ENCODE data around the gene SH3RF2.

Gene SH3RF2

GRCh38 chr5:146040527-146040926, 104.1 kb downstream of the SH3RF2 start:
- in situ Hi-C loops (cut with MboI; ENCODE audit: low sequenced_read_pairs) = no loop called here

DNA sequence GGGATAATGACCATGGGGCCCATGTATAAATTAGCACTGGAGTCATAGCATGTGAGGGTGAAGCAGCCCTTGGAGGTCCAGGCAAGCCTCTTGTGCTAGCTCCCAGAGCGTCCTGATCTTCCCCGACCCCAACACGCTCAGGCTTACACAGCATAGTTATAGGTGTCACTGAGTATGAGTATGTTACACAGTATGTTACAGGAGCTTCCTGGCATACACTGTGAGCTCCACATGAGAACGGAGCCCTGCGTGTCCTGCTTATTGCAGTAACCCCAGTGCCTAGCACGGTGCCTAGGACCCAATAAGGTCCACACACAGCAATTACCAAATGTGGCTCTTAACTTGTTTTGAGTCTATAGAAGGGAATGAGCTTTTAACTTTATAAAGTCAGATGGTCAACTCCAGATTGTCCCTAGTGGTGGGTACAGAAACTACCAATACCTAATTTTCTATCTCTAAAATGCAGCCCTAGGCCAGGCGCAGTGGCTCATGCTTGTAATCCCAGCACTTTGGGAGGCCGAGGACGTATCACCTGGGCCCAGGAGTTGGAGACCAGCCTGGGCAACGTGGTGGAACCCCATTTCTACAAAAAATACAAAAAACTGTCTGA, 104.9 kb downstream of the SH3RF2 start:
- in situ Hi-C loops (cut with MboI; ENCODE audit: low sequenced_read_pairs) = no loop called here

GRCh38 chr5:146042628-146043279, 106.4 kb downstream of the SH3RF2 start:
- in situ Hi-C loops (cut with MboI; ENCODE audit: low sequenced_read_pairs) = no loop called here

DNA sequence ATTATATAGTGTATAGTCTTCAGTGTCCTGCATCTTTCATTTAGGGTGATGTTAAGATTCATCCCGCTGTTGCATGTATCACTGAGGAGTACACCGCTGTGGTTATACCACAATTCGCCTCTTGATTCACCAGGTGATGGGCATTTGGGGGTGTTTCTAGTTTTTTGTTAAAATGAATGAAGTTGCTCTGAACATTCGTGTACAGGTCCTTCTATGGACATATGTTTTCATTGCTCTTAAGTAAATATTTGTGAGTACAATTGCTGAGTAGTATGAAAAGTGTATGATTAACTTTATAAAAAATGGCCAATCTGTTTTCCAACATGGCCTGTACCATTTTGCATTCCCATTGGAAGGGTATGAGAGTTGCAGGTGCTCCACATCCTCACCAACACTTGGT, 107.3 kb downstream of the SH3RF2 start:
- in situ Hi-C loops (cut with MboI; ENCODE audit: low sequenced_read_pairs) = no loop called here

DNA sequence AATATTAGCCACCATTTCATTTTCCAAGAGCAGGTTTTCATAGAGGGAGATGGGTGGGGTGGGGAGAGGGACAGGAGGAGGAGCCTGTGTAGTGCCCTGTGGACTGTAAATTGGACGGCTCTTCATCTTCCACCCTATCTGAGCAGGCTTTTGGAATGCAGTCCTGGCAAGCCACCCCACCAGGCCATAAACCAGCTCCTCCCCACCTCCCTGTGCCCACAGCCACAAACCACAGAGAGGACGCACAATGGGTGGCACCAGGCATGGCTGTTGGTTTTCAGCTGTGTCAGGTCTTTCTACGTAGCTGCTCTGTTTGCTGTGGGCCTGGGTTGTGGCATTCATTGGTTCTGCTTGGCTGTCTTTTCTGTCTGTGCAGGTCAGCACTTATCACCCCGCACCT, 111.0 kb downstream of the SH3RF2 start:
- in situ Hi-C loops (cut with MboI; ENCODE audit: low sequenced_read_pairs) = no loop called here

DNA sequence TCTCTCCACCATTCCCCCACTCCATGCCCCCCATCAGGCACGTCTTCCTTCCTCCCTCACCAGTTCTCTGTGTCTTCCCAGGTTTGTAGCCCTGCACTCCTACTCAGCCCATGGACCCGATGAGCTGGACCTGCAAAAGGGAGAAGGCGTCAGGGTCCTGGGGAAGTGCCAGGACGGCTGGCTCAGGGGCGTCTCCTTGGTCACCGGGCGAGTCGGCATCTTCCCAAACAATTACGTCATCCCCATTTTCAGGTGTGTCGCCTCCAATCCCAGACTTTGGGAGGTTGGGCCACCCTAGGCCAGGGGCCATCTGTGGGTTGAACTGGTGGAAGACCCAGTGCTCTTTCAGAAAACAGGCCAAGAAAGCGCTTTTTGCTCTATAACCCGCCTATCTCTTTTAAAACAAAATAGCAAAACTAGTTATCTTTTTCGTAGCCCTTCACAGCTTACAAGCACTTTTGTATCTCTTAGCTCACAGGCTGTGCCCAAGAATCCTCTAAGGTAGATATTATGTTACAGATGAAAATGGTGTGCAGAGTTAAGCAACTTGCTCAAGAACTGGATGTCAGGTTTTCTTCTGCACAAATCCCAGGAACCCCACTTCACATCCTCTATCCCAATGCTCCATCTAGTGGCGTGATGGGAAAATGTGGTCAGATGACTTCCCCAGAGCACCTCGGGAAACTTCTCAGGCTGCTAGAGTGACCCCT, 112.8 kb downstream of the SH3RF2 start:
- in situ Hi-C loops (cut with MboI; ENCODE audit: low sequenced_read_pairs) = no loop called here

DNA sequence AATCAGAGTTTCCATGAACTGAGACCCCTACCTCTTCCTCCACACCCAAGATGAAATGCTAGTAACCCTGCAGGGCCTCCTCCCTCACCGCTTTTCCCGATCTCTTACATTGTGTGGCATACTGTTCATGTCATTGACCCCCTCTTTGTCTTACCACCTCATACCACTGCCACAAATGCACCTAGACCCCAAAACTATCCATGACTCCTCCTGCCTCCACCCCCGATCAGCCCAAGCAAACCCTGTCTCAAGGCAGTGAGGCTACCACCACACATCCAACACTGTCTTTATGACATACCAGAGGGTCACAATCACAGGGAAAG, 113.3 kb downstream of the SH3RF2 start:
- in situ Hi-C loops (cut with MboI; ENCODE audit: low sequenced_read_pairs) = loop anchor here (10.0 to 25.0 kb wide), 2 partner anchors 345 to 1837 kb away; no protein-coding TSS in a partner anchor

- in situ Hi-C loops (cut with MboI; ENCODE audit: low sequenced_read_pairs) = loop anchor here (10.0 to 25.0 kb wide), 2 partner anchors 345 to 1838 kb away; no protein-coding TSS in a partner anchor
Observed at GRCh38 chr5:146050086-146050485, 113.7 kb downstream of the SH3RF2 start.

GRCh38 chr5:146051678-146052077, 115.3 kb downstream of the SH3RF2 start:
- in situ Hi-C loops (cut with MboI; ENCODE audit: low sequenced_read_pairs) = loop anchor here (10.0 to 25.0 kb wide), 2 partner anchors 347 to 1839 kb away; no protein-coding TSS in a partner anchor

- in situ Hi-C loops (cut with MboI; ENCODE audit: low sequenced_read_pairs) = loop anchor here (10.0 to 25.0 kb wide), 2 partner anchors 348 to 1840 kb away; no protein-coding TSS in a partner anchor
Observed at GRCh38 chr5:146052780-146053179, 116.4 kb downstream of the SH3RF2 start.

- in situ Hi-C loops (cut with MboI; ENCODE audit: low sequenced_read_pairs) = loop anchor here (10.0 to 25.0 kb wide), 2 partner anchors 351 to 1843 kb away; no protein-coding TSS in a partner anchor
Observed at GRCh38 chr5:146055432-146055831, 119.1 kb downstream of the SH3RF2 start.

DNA sequence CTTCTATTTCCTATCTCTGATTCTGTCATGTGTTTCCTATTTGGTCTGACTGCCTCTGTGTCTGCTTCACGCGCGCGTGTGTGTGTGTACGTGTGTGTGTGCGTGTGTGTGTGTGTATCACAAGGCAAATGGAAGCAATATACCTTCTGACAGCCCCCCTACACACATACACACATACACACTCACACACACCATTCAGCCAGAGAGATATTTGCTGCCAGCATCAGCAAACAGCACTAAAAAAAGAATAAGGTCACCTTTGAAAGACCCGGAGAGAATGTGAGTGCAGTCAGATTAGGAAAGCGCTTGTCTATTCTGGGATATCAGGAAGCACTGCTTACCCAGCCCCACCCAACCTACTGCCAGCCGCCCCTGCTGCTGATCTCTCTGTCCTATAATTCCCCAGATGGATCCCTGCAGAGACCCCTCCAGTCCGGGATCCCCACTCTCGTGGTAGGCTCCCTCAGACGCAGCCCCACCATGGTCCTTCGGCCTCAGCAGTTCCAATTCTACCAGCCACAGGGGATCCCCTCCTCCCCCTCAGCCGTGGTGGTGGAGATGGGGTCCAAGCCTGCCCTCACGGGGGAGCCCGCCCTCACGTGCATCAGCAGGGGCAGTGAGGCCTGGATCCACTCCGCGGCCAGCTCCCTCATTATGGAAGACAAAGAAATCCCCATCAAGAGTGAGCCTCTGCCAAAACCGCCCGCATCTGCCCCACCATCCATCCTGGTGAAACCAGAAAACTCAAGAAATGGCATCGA, 123.3 kb downstream of the SH3RF2 start:
- in situ Hi-C loops (cut with MboI; ENCODE audit: low sequenced_read_pairs) = loop anchor here (10.0 to 25.0 kb wide), 2 partner anchors 355 to 1847 kb away; no protein-coding TSS in a partner anchor

DNA sequence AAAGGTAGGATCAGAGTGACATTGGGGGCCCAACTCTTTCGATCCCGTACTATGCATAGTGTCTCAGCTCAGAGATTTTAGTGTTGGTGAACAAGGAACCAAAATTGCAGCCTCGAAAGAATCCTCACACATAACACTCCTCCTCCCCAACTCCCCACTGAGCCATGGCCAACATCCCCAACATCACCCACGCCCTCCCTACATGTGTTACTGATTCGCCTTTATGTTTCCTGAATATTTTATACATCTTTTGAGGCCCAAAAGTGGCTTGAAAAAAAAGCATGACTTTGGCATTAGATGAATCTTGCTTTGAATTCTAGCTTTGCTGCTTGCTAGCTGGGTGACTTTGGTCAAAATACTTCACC, 123.8 kb downstream of the SH3RF2 start:
- in situ Hi-C loops (cut with MboI; ENCODE audit: low sequenced_read_pairs) = loop anchor here (25.0 kb wide), 1 partner anchor 1848 kb away; no protein-coding TSS in a partner anchor

- in situ Hi-C loops (cut with MboI; ENCODE audit: low sequenced_read_pairs) = loop anchor here (25.0 kb wide), 1 partner anchor 1855 kb away; no protein-coding TSS in a partner anchor
Observed at GRCh38 chr5:146066968-146067367, 130.6 kb downstream of the SH3RF2 start.

GRCh38 chr5:146068206-146068605, 131.8 kb downstream of the SH3RF2 start:
- in situ Hi-C loops (cut with MboI; ENCODE audit: low sequenced_read_pairs) = loop anchor here (25.0 kb wide), 1 partner anchor 1856 kb away; no protein-coding TSS in a partner anchor

- in situ Hi-C loops (cut with MboI; ENCODE audit: low sequenced_read_pairs) = loop anchor here (25.0 kb wide), 1 partner anchor 1857 kb away; no protein-coding TSS in a partner anchor
Observed at GRCh38 chr5:146068977-146069779, 132.8 kb downstream of the SH3RF2 start.

DNA sequence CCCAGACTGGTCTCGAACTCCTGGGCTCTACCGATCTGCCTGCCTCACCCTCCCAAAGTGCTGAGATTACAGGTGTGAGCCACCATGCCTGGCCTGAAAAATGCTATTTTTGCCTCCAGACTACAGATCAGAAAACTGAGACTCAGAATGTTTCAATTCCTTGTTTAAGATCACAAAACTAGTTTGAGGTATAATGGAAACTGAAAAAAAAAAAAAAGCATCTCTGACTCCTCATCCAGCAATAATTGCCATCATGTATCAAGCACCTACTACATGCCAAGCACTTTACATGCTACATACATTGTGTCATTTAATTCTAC, 133.4 kb downstream of the SH3RF2 start:
- in situ Hi-C loops (cut with MboI; ENCODE audit: low sequenced_read_pairs) = loop anchor here (25.0 kb wide), 1 partner anchor 1857 kb away; no protein-coding TSS in a partner anchor

- in situ Hi-C loops (cut with MboI; ENCODE audit: low sequenced_read_pairs) = loop anchor here (25.0 kb wide), 1 partner anchor 1858 kb away; no protein-coding TSS in a partner anchor
Observed at GRCh38 chr5:146070746-146071145, 134.4 kb downstream of the SH3RF2 start.

- in situ Hi-C loops (cut with MboI; ENCODE audit: low sequenced_read_pairs) = loop anchor here (25.0 kb wide), 1 partner anchor 1859 kb away; no protein-coding TSS in a partner anchor
Observed at GRCh38 chr5:146071171-146071570, 134.8 kb downstream of the SH3RF2 start.

- in situ Hi-C loops (cut with MboI; ENCODE audit: low sequenced_read_pairs) = loop anchor here (25.0 kb wide), 1 partner anchor 1860 kb away; no protein-coding TSS in a partner anchor
Observed at GRCh38 chr5:146072595-146072994, 136.2 kb downstream of the SH3RF2 start.
